HepG2 (cell line): ENCODE results near the gene ZNF556. TPM values are rescaled to one million over a fixed set of nuclear protein-coding genes. Genes with fewer than 3 reads are reported as not detected.

Source experiments
- ATAC-seq: fragments of 200-7000 bp; cut with Tn5 transposase; 3 replicates; pipeline ENCODE4 v1.9.1; 2020; ENCODE audit warnings: mild to moderate bottlenecking, moderate library complexity
- BruUV-seq: library from RNA; stranded (reverse); fragments of 400-500 nt; replicated peaks from 2 replicates; lab custom pipeline; 2021; lab: Mats Ljungman, UMichigan
- CTCF ChIA-PET: fragments of 300-600 bp; formaldehyde crosslinking; extraction: SDS; loops from one replicate; lab custom pipeline; 2021; ENCODE audit warnings: low total read pairs, inconsistent platforms, low intra/inter-chr PET ratio; lab: Yijun Ruan, JAX
- POLR2A ChIA-PET: fragments of 350-600 bp; sonication (Branson Sonifier 250); formaldehyde crosslinking; loops from one replicate; lab custom pipeline; 2020; ENCODE audit warnings: antibody characterized with exemption, inconsistent platforms; lab: Yijun Ruan, JAX
- DNase-seq: peaks from one replicate; pipeline ENCODE4 v3.0.0-alpha.2; 2015; ENCODE audit warnings: low spot score
- FAIRE-seq: peaks from 3 replicates; lab custom pipeline; 2011; peaks lifted over from hg19 to GRCh38; lab: Jason Lieb, UNC
- H2AFZ ChIP-seq: one replicate; pipeline ENCODE4 v1.6.1; 2011; ENCODE audit warnings: low read length, inconsistent platforms
- H3K27ac ChIP-seq: fragments of 300-600 bp; 3 replicates; pipeline ENCODE4 v1.8.0; 2011; ENCODE audit warnings: mixed run types, mild to moderate bottlenecking, mixed read lengths, low read length, inconsistent platforms; ENCODE audit not compliant: insufficient read depth; ENCODE audit errors: extremely low read length
- H3K27me3 ChIP-seq, 2 experiments: fragments of 200-600 bp in 1 of 2; 2 replicates in 1 of 2; 3 replicates in 1 of 2; pipeline versions ENCODE4 v1.6.0 to v1.8.0; 2011; ENCODE audit warnings: low read length in 2 of 2, mild to moderate bottlenecking in 2 of 2, moderate library complexity in 2 of 2, inconsistent platforms in 1 of 2; ENCODE audit not compliant: insufficient read depth in 2 of 2, control insufficient read depth in 1 of 2
- H3K36me3 ChIP-seq, 2 experiments: fragments of 200-600 bp in 1 of 2; replicated peaks in 1 of 2; 2 replicates in 1 of 2; 3 replicates in 1 of 2; pipeline versions ENCODE4 v1.5.1 to v1.8.0; 2011; ENCODE audit warnings: low read length in 2 of 2, inconsistent platforms in 1 of 2; ENCODE audit not compliant: insufficient read depth in 2 of 2, control insufficient read depth in 1 of 2
- H3K4me1 ChIP-seq: 2 replicates; pipeline ENCODE4 v1.5.1; 2012; ENCODE audit warnings: low read length, inconsistent platforms; ENCODE audit not compliant: insufficient read depth
- H3K4me2 ChIP-seq: 2 replicates; pipeline ENCODE4 v1.6.0; 2011; ENCODE audit warnings: low read depth, low read length, inconsistent platforms
- H3K4me3 ChIP-seq, 3 experiments: fragments of 200-600 bp in 1 of 3; sonication (generic), shearing (Covaris generic) in 1 of 3; replicated peaks in 1 of 3; 2 replicates each; pipeline ENCODE4 v1.5.1; 2011 to 2016; ENCODE audit warnings: low read length in 3 of 3, inconsistent platforms in 2 of 3, low read depth in 2 of 3, mild to moderate bottlenecking in 2 of 3, control low read depth in 1 of 3, mixed read lengths in 1 of 3; ENCODE audit not compliant: insufficient read depth in 1 of 3
- H3K79me2 ChIP-seq: one replicate; pipeline ENCODE4 v1.6.1; 2011; ENCODE audit warnings: low read length, inconsistent platforms; ENCODE audit not compliant: insufficient read depth
- H3K9ac ChIP-seq: 2 replicates; pipeline ENCODE4 v1.6.0; 2011; ENCODE audit warnings: mild to moderate bottlenecking, low read depth, low read length, inconsistent platforms; ENCODE audit not compliant: insufficient read depth
- H3K9me3 ChIP-seq: 2 replicates; pipeline ENCODE4 v1.5.1; 2012; ENCODE audit warnings: mild to moderate bottlenecking, low read length
- H4K20me1 ChIP-seq: 2 replicates; pipeline ENCODE4 v1.6.0; 2011; ENCODE audit warnings: inconsistent platforms, mild to moderate bottlenecking, low read length, moderate library complexity; ENCODE audit not compliant: insufficient read depth
- CEBPB ChIP-seq: IDR thresholded peaks from 2 replicates; pipeline ENCODE4 v1.6.1; 2011; ENCODE audit warnings: low read depth, low read length, improper control_type of control experiment, borderline replicate concordance
- GABPA ChIP-seq, 2 experiments: IDR thresholded peaks; 2 replicates each; pipeline ENCODE4 v1.6.1; 2011 to 2016; ENCODE audit warnings: low read depth in 2 of 2, low read length in 1 of 2, missing biosample characterization in 1 of 2, missing genetic modification characterization in 1 of 2
- MAFF ChIP-seq: IDR thresholded peaks from 2 replicates; pipeline ENCODE4 v1.6.1; 2011; ENCODE audit warnings: low read depth, low read length, improper control_type of control experiment
- RFX3 ChIP-seq: IDR thresholded peaks from 2 replicates; pipeline ENCODE4 v1.6.1; 2016; ENCODE audit warnings: missing biosample characterization, missing genetic modification reagents
- RXRB ChIP-seq: IDR thresholded peaks from 2 replicates; pipeline ENCODE4 v1.6.1; 2016; ENCODE audit warnings: borderline replicate concordance, missing genetic modification reagents, missing compliant biosample characterization
- ZFP90 ChIP-seq: sonication (generic); formaldehyde crosslinking; IDR thresholded peaks from 2 replicates; pipeline ENCODE4 v1.8.0; 2022; ENCODE audit warnings: missing genetic modification reagents, mild to moderate bottlenecking, inconsistent platforms, borderline replicate concordance
- ZNF317 ChIP-seq: sonication (generic); formaldehyde crosslinking; IDR thresholded peaks from 2 replicates; pipeline ENCODE4 v1.5.0; 2020; ENCODE audit warnings: mild to moderate bottlenecking, missing genetic modification reagents
- ZNF501 ChIP-seq: sonication (generic); formaldehyde crosslinking; IDR thresholded peaks from 2 replicates; pipeline ENCODE4 v1.5.1; 2020; ENCODE audit warnings: mild to moderate bottlenecking, moderate library complexity, missing genetic modification reagents
- ZNF549 ChIP-seq: sonication (generic); formaldehyde crosslinking; IDR thresholded peaks from 2 replicates; pipeline ENCODE4 v1.5.0; 2020; ENCODE audit warnings: missing genetic modification reagents
- WGBS: methylation state at CpG from one replicate; pipeline ENCODE4 v1.1.6; 2017; ENCODE audit warnings: low lambda C conversion rate; 5-methylcytosine and 5-hydroxymethylcytosine counted together
- in situ Hi-C: cut with HindIII; loops from 2 replicates; pipeline ENCODE4 v1.10.0; 2017; ENCODE audit warnings: low pct_unique_long_range_greater_than_20kb; ENCODE audit not compliant: extremely low pct_ligation_motif_present
- intact Hi-C: fragments of 100-400 bp; cut with micrococcal nuclease; formaldehyde crosslinking; loops from one replicate; pipeline ENCODE4 v1.10.0; 2022; ENCODE audit not compliant: unreplicated experiment
- polyA plus RNA-seq, 8 experiments: library from polyadenylated mRNA; depleted of rRNA in 3 of 8; stranded (reverse) in 7 of 8; unstranded in 1 of 8; fragments of >200 nt; fragmentation: Illumina TruSeq in 4 of 8; extraction: Trizol in 4 of 8; gene quantifications; 2 replicates each; pipeline versions ENCODE4 v1.2.1 to v1.2.3, GENCODE V29; 2011 to 2016; ENCODE audit warnings: low read depth in 4 of 8, missing spikeins in 1 of 8, mixed read lengths in 1 of 8; ENCODE audit not compliant: insufficient read depth in 1 of 8
- total RNA-seq, 5 experiments: library from RNA; depleted of rRNA; stranded (reverse); fragments of >200 nt; fragmentation: Illumina TruSeq; extraction: Trizol; gene quantifications; 2 replicates each; pipeline ENCODE4 v1.2.3, GENCODE V29; 2016; ENCODE audit warnings: low read depth in 1 of 5
- TF ChIP-seq, protein P1 (sequence below): sonication (generic); formaldehyde crosslinking; IDR thresholded peaks from 2 replicates; pipeline ENCODE4 v1.4.0; 2020; ENCODE audit warnings: low read depth, mild to moderate bottlenecking, missing genetic modification reagents
- TF ChIP-seq, protein P2 (sequence below): sonication (generic); formaldehyde crosslinking; IDR thresholded peaks from 2 replicates; pipeline ENCODE4 v1.4.0; 2020; ENCODE audit warnings: missing genetic modification reagents

Gene ZNF556
- total and polyA plus RNA-seq, 2 of the 13 experiments (the other 11 are each of a cell fraction or from before 2014, with no cell fraction given), result 4.2 to 28.6 TPM

DNA sequence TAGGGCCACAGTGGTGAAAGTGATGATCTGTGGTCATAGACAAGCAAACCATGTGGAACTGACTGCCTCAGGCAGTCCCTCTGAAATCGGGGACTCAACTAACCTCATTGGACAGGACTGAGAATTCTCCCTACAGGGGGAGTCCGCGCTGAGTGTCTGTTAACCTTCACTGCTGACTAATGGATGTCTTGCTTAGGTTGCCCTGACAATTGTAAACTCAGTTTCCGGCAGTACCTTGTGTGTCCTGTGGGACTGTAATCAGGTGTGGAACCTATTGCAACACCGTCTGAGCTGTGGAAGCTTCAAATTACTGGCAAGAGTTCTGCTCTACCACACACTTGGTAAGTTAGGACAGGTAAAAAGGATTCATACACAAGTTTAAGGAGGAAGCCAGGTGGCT, 55.9 kb downstream of the ZNF556 start (continued):
- TF ChIP-seq RXRB (no peak), CEBPB (peak; percentile 79), ZNF501 (CRISPR knock-in tag) (peak; percentile 31; the same call in 1 of the 2 replicates), ZNF317 (CRISPR knock-in tag) (peak; percentile 92), MAFF (0 out of 2 replicates have a peak, but pooled peaks have one; percentile 23), ZFP90 (CRISPR knock-in tag) (no peak), GABPA (IDR thresholded peaks at IDR 0.05; ENCODE audit: low read depth, low read length) (no peak), GABPA (CRISPR knock-in tag; IDR thresholded peaks at IDR 0.05; ENCODE audit: low read depth) (peak; percentile 23; the same call in 1 of the 2 replicates), RFX3 (0 out of 2 replicates have a peak, but pooled peaks have one; percentile 28)
- TF ChIP-seq, protein P1, sequence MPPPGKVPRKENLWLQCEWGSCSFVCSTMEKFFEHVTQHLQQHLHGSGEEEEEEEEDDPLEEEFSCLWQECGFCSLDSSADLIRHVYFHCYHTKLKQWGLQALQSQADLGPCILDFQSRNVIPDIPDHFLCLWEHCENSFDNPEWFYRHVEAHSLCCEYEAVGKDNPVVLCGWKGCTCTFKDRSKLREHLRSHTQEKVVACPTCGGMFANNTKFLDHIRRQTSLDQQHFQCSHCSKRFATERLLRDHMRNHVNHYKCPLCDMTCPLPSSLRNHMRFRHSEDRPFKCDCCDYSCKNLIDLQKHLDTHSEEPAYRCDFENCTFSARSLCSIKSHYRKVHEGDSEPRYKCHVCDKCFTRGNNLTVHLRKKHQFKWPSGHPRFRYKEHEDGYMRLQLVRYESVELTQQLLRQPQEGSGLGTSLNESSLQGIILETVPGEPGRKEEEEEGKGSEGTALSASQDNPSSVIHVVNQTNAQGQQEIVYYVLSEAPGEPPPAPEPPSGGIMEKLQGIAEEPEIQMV (CRISPR knock-in tag), result no peak
- TF ChIP-seq, protein P2, sequence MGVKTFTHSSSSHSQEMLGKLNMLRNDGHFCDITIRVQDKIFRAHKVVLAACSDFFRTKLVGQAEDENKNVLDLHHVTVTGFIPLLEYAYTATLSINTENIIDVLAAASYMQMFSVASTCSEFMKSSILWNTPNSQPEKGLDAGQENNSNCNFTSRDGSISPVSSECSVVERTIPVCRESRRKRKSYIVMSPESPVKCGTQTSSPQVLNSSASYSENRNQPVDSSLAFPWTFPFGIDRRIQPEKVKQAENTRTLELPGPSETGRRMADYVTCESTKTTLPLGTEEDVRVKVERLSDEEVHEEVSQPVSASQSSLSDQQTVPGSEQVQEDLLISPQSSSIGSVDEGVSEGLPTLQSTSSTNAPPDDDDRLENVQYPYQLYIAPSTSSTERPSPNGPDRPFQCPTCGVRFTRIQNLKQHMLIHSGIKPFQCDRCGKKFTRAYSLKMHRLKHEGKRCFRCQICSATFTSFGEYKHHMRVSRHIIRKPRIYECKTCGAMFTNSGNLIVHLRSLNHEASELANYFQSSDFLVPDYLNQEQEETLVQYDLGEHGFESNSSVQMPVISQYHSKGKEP, result no peak

DNA sequence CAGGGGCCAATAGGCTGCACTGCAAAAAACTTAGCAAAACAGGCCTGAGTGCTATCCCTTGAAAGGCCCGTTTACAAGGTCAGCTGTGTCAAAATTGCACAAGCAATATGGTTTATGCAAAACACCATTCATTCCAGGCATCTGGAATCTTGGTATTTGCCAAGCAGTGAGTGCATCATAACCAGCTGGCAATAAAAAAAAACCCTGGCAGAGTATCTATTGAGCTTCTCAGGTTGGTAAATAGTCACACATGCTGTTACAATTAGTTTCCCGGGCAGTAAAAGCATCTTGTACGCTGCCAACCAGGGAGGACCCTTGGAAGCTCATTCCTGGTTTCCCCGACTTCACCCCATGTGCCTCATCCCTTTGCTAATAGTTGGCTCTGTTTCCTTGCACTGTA, 56.4 kb downstream of the ZNF556 start:
- no peaks in the 10 kb centered on the region for H4K20me1 ChIP-seq
- no TSS peak for BruUV-seq
- FAIRE-seq (no peak), DNase-seq (peak; percentile 21), ATAC-seq (peak; percentile 20)
- intact Hi-C loops, result no loop called here
- no peak overlapping the region for H3K9ac ChIP-seq
- TF ChIP-seq ZNF549 (CRISPR knock-in tag) (no peak), CEBPB (peak; percentile 50; the same call in 1 of the 2 replicates)
- no peak overlapping the region for H3K4me3 ChIP-seq
- no peak overlapping the region for H3K4me2 ChIP-seq
- in situ Hi-C loops, result no loop called here
- no peaks in the 10 kb centered on the region for H3K79me2 ChIP-seq
- H3K4me1 ChIP-seq, result peaks cover 12% of the 10 kb centered on the region
- no peak overlapping the region for H2AFZ ChIP-seq
- 78% methylated on average over 4 of the region's 4 CpGs for WGBS
- POLR2A ChIA-PET, result interaction anchor here (1.2 kb wide), 1 partner anchor 23 kb away, joined by 6 read pairs; the partner anchor contains the start of gene ZNF57
- no peaks in the 10 kb centered on the region for H3K9me3 ChIP-seq
- no peaks in the 10 kb centered on the region for H3K27me3 ChIP-seq
- CTCF ChIA-PET, result no interaction called here
- H3K36me3 ChIP-seq, result peaks cover 3 to 7% of the 10 kb centered on the region in 2 experiments; a peak in 3 of 5 replicates
- H3K27ac ChIP-seq, result peak overlapping the region; percentile 0
